ENCODE results near the gene SST.

The SST gene

DNA sequence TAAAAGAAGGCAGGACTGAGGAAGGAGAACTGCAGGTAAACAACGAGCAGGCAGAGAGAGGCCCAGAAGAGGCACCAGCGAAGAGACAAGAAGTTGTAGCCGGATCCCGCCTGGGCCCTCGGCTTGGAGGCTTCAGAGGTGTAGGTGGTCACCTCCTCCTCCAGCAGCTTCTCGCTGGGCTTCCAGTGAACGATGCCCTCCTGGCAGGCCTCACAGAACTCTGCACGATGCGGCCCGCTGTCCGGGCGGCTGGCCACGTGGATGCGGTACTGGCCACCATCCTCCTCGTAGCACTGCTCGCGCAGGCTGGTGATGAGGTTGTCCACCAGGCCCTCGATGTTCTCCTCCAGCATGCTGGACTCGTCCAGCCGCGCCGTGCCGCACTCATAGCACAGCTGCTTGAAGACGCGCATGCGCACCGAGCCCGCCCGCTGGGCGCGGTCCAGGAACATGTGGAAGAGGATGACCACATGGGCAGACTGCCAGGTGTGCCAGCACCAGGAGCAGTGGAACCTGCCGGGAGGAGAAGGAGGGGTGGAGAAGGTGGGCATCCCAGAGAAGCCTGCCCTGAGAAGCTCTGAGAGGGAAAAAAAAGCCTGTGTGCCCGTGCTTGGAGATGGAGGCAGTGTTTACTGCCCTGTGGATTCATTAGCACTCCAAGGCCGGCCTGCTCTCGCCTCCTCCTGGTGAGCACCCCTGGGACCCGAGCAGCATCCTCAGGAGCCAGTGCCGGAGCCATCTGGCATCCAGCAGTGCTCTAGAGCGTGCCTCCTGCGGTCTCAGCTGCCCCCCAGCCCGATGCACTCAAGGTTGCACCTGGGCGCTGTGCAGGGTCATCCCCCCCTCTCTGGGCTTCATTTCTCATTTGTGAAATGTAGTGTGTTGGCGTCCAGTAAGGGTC lies 28.6 kb upstream of the SST start:
- Histone ChIP-seq H3K4me1 (ENCODE audit: low read depth, poor library complexity, severe bottlenecking) (no peaks in the 10 kb centered on the region), H4K20me1 (ENCODE audit: insufficient read depth) (no peaks in the 10 kb centered on the region), H3K4me3 (IDR thresholded peaks at IDR 0.05; ENCODE audit: insufficient read depth, low read depth, low read length) (no peak overlapping the region), H3K27ac (no peak overlapping the region), H3K79me2 (ENCODE audit: insufficient read depth, low read depth) (no peaks in the 10 kb centered on the region), H2AFZ (ENCODE audit: low read depth) (no peak overlapping the region), H3K27me3 (ENCODE audit: insufficient read depth, low read depth) (no peaks in the 10 kb centered on the region), H3K4me2 (no peak overlapping the region), H3K36me3 (ENCODE audit: insufficient read depth) (no peaks in the 10 kb centered on the region), H3K9ac (no peak overlapping the region)
- TF ChIP-seq, protein P1, sequence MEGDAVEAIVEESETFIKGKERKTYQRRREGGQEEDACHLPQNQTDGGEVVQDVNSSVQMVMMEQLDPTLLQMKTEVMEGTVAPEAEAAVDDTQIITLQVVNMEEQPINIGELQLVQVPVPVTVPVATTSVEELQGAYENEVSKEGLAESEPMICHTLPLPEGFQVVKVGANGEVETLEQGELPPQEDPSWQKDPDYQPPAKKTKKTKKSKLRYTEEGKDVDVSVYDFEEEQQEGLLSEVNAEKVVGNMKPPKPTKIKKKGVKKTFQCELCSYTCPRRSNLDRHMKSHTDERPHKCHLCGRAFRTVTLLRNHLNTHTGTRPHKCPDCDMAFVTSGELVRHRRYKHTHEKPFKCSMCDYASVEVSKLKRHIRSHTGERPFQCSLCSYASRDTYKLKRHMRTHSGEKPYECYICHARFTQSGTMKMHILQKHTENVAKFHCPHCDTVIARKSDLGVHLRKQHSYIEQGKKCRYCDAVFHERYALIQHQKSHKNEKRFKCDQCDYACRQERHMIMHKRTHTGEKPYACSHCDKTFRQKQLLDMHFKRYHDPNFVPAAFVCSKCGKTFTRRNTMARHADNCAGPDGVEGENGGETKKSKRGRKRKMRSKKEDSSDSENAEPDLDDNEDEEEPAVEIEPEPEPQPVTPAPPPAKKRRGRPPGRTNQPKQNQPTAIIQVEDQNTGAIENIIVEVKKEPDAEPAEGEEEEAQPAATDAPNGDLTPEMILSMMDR (conservative IDR thresholded peaks at IDR 0.05; ENCODE audit: low read depth, low read length): no peak

DNA sequence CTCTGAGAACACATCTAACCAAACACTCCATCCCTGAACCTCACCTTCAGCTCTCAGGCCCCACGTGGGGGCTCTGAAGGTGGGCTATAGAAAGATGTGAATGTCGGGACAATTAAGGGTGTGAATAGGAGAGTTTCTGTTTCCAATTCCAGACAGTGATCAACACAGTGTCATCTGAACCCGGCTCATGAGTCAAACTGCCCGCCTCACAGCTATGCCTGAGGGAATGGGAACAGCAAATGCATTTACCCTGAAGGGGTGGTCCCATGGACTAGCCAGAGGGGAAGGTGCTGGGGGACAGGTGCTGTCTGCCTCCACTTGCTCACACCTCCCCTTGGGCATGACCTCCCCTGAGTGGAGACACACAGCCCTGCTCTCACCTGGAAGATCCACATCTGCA lies 25.8 kb upstream of the SST start:
- Histone ChIP-seq H3K27me3 (ENCODE audit: insufficient read depth, low read depth) (no peaks in the 10 kb centered on the region), H3K4me1 (ENCODE audit: low read depth, poor library complexity, severe bottlenecking) (no peaks in the 10 kb centered on the region), H3K9ac (no peak overlapping the region), H3K27ac (no peak overlapping the region), H2AFZ (ENCODE audit: low read depth) (no peak overlapping the region), H3K79me2 (ENCODE audit: insufficient read depth, low read depth) (no peaks in the 10 kb centered on the region), H3K4me2 (no peak overlapping the region), H4K20me1 (ENCODE audit: insufficient read depth) (no peaks in the 10 kb centered on the region), H3K4me3 (IDR thresholded peaks at IDR 0.05; ENCODE audit: insufficient read depth, low read depth, low read length) (no peak overlapping the region), H3K36me3 (ENCODE audit: insufficient read depth) (no peaks in the 10 kb centered on the region)
- TF ChIP-seq, protein P1 (conservative IDR thresholded peaks at IDR 0.05; ENCODE audit: low read depth, low read length): no peak

DNA sequence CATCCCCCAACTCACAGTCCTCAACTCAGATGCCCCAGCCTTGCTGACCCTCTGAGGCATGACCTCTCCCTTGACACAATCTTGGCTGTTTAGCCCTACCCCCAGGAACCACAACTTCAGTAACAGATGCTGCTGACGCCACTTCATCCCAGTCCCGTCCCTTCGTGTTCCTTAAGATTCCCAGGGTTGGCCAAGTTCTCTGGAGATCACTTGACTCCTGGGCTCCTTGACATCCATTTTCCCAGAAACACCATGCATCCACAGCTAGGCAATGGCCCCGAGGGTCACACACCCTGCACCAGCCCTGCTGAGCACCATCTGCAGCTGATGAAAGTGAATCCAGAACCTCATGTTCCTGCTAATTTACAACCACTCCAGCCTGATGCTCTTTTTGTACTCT lies 25.3 kb upstream of the SST start:
- Histone ChIP-seq H2AFZ (ENCODE audit: low read depth) (no peak overlapping the region), H4K20me1 (ENCODE audit: insufficient read depth) (no peaks in the 10 kb centered on the region), H3K36me3 (ENCODE audit: insufficient read depth) (no peaks in the 10 kb centered on the region), H3K4me1 (ENCODE audit: low read depth, poor library complexity, severe bottlenecking) (no peaks in the 10 kb centered on the region), H3K27me3 (ENCODE audit: insufficient read depth, low read depth) (no peaks in the 10 kb centered on the region), H3K79me2 (ENCODE audit: insufficient read depth, low read depth) (no peaks in the 10 kb centered on the region), H3K4me3 (IDR thresholded peaks at IDR 0.05; ENCODE audit: insufficient read depth, low read depth, low read length) (no peak overlapping the region), H3K4me2 (no peak overlapping the region), H3K27ac (no peak overlapping the region), H3K9ac (no peak overlapping the region)
- TF ChIP-seq, protein P1 (conservative IDR thresholded peaks at IDR 0.05; ENCODE audit: low read depth, low read length): no peak

DNA sequence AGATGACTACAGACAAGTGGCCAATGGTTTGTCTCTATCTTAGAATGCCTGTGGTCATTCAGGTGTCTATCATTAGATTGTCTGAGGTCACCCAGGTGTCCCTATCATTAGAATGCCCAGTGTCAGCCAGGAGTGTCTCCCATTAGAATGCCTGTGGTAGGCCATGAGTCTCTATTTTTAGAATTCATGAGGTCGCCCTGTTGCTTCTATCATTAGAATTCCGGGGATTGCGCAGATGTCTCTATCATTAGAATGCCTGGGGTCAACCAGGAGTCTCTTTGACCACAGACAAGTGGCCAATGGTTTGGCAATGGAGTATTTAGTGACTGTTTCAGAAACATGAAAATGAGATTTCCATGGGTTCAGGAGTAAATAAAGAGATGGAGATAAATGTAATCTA lies 24.6 kb upstream of the SST start:
- no peak overlapping the region for H3K4me3 ChIP-seq (IDR thresholded peaks at IDR 0.05; ENCODE audit: insufficient read depth, low read depth, low read length)
- H3K27ac ChIP-seq: no peak overlapping the region
- no peak overlapping the region for H3K4me2 ChIP-seq
- no peaks in the 10 kb centered on the region for H4K20me1 ChIP-seq (ENCODE audit: insufficient read depth)
- TF ChIP-seq, protein P1 (conservative IDR thresholded peaks at IDR 0.05; ENCODE audit: low read depth, low read length): no peak
- no peaks in the 10 kb centered on the region for H3K4me1 ChIP-seq (ENCODE audit: low read depth, poor library complexity, severe bottlenecking)
- no peaks in the 10 kb centered on the region for H3K36me3 ChIP-seq (ENCODE audit: insufficient read depth)
- H3K79me2 ChIP-seq (ENCODE audit: insufficient read depth, low read depth): no peaks in the 10 kb centered on the region
- no peak overlapping the region for H3K9ac ChIP-seq
- H2AFZ ChIP-seq (ENCODE audit: low read depth): no peak overlapping the region
- no peaks in the 10 kb centered on the region for H3K27me3 ChIP-seq (ENCODE audit: insufficient read depth, low read depth)
